Measurements from ENCODE around the gene ERCC6L2. TPM values are rescaled to one million over a fixed set of nuclear protein-coding genes. Genes with fewer than 3 reads are reported as not detected.

ERCC6L2 gene
- total and polyA plus RNA-seq, 10 of the 15 experiments (the other 5 are each of a cell fraction or from before 2014, with no cell fraction given): 8.1 to 45.0 (median 22.6) TPM

DNA sequence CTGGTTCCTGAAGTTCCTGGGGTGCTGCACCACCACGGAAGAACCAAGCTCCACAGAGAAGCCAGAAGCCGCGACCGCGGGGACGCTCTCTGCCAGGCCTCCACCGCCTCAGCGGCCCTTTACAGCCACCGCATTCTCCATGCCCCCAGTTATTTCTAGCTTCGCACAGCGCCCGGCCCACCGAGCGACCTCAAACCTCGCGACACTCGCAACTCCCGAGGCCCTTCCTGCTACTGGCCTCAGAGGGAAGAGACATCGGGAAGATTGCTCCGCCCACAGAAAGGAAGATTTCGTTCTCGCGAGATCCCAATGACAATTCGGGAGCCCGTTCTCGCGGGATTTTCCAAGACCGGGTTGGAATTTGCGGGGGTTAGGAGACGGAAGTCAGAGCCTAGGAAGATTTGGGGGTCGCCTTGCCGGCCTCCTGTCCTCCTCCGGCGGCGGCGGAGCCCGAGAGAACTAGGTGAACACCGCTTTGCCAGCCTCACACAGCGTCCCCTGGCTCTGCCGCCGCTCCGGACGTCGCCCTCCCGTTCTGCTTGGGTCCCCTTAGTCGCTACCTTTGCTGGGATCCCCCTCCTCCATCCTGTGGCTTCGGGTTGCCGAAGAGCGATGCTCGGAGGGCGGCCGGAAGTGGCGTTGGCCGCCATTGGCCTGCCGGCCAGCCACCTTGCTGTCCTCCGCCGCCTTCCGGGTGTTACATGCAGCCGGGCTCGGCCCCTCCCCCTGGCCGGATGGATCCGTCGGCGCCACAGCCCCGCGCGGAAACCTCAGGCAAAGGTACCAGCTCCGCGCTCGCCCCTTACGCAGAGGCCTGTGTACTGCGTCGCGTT lies at the start of gene ERCC6L2 (continued):
- TF ChIP-seq FOXK2 (IDR thresholded peaks at IDR 0.05): no peak; the same call in 1 of the 2 replicates
- TF ChIP-seq, protein P1, sequence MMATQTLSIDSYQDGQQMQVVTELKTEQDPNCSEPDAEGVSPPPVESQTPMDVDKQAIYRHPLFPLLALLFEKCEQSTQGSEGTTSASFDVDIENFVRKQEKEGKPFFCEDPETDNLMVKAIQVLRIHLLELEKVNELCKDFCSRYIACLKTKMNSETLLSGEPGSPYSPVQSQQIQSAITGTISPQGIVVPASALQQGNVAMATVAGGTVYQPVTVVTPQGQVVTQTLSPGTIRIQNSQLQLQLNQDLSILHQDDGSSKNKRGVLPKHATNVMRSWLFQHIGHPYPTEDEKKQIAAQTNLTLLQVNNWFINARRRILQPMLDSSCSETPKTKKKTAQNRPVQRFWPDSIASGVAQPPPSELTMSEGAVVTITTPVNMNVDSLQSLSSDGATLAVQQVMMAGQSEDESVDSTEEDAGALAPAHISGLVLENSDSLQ (IDR thresholded peaks at IDR 0.05): peak; percentile 54; the same call in 1 of the 2 replicates
- TF ChIP-seq SUPT20H (IDR thresholded peaks at IDR 0.05; ENCODE audit: borderline replicate concordance, control insufficient read depth, low read depth, low read length): no peak
- no peak for TF ChIP-seq HDAC6 (IDR thresholded peaks at IDR 0.05; ENCODE audit: unreplicated experiment)
- peak; percentile 94 for TF ChIP-seq SMARCA5 (IDR thresholded peaks at IDR 0.05)
- TF ChIP-seq BACH1 (IDR thresholded peaks at IDR 0.05; ENCODE audit: borderline replicate concordance): no peak; the same call in 1 of the 2 replicates
- peak; percentile 95; the same call in 1 of the 2 replicates for TF ChIP-seq EED (IDR thresholded peaks at IDR 0.05; ENCODE audit: low read depth)
- TF ChIP-seq, protein P2, sequence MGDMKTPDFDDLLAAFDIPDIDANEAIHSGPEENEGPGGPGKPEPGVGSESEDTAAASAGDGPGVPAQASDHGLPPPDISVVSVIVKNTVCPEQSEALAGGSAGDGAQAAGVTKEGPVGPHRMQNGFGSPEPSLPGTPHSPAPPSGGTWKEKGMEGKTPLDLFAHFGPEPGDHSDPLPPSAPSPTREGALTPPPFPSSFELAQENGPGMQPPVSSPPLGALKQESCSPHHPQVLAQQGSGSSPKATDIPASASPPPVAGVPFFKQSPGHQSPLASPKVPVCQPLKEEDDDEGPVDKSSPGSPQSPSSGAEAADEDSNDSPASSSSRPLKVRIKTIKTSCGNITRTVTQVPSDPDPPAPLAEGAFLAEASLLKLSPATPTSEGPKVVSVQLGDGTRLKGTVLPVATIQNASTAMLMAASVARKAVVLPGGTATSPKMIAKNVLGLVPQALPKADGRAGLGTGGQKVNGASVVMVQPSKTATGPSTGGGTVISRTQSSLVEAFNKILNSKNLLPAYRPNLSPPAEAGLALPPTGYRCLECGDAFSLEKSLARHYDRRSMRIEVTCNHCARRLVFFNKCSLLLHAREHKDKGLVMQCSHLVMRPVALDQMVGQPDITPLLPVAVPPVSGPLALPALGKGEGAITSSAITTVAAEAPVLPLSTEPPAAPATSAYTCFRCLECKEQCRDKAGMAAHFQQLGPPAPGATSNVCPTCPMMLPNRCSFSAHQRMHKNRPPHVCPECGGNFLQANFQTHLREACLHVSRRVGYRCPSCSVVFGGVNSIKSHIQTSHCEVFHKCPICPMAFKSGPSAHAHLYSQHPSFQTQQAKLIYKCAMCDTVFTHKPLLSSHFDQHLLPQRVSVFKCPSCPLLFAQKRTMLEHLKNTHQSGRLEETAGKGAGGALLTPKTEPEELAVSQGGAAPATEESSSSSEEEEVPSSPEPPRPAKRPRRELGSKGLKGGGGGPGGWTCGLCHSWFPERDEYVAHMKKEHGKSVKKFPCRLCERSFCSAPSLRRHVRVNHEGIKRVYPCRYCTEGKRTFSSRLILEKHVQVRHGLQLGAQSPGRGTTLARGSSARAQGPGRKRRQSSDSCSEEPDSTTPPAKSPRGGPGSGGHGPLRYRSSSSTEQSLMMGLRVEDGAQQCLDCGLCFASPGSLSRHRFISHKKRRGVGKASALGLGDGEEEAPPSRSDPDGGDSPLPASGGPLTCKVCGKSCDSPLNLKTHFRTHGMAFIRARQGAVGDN (IDR thresholded peaks at IDR 0.05): peak; percentile 83
- TF ChIP-seq PAX8 (IDR thresholded peaks at IDR 0.05): no peak
- TF ChIP-seq KAT2A (conservative IDR thresholded peaks at IDR 0.05; ENCODE audit: control insufficient read depth, low read depth, low read length): no peak
- TF ChIP-seq, protein P3, sequence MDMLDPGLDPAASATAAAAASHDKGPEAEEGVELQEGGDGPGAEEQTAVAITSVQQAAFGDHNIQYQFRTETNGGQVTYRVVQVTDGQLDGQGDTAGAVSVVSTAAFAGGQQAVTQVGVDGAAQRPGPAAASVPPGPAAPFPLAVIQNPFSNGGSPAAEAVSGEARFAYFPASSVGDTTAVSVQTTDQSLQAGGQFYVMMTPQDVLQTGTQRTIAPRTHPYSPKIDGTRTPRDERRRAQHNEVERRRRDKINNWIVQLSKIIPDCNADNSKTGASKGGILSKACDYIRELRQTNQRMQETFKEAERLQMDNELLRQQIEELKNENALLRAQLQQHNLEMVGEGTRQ (IDR thresholded peaks at IDR 0.05; ENCODE audit: borderline replicate concordance, low read depth, low read length): no peak
- TF ChIP-seq, protein P4, sequence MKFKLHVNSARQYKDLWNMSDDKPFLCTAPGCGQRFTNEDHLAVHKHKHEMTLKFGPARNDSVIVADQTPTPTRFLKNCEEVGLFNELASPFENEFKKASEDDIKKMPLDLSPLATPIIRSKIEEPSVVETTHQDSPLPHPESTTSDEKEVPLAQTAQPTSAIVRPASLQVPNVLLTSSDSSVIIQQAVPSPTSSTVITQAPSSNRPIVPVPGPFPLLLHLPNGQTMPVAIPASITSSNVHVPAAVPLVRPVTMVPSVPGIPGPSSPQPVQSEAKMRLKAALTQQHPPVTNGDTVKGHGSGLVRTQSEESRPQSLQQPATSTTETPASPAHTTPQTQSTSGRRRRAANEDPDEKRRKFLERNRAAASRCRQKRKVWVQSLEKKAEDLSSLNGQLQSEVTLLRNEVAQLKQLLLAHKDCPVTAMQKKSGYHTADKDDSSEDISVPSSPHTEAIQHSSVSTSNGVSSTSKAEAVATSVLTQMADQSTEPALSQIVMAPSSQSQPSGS (IDR thresholded peaks at IDR 0.05; ENCODE audit: low read length): peak; percentile 90
- TF ChIP-seq HDAC2 (IDR thresholded peaks at IDR 0.05): no peak
- peak; percentile 100 for TF ChIP-seq CBFB (IDR thresholded peaks at IDR 0.05; ENCODE audit: low read depth)
- TF ChIP-seq HCFC1 (IDR thresholded peaks at IDR 0.05; ENCODE audit: low read length): peak; percentile 83
- TF ChIP-seq HDGF (IDR thresholded peaks at IDR 0.05): no peak
- TF ChIP-seq SIN3A (IDR thresholded peaks at IDR 0.05; ENCODE audit: low read depth, low read length): peak; percentile 91
- TF ChIP-seq, protein P5, sequence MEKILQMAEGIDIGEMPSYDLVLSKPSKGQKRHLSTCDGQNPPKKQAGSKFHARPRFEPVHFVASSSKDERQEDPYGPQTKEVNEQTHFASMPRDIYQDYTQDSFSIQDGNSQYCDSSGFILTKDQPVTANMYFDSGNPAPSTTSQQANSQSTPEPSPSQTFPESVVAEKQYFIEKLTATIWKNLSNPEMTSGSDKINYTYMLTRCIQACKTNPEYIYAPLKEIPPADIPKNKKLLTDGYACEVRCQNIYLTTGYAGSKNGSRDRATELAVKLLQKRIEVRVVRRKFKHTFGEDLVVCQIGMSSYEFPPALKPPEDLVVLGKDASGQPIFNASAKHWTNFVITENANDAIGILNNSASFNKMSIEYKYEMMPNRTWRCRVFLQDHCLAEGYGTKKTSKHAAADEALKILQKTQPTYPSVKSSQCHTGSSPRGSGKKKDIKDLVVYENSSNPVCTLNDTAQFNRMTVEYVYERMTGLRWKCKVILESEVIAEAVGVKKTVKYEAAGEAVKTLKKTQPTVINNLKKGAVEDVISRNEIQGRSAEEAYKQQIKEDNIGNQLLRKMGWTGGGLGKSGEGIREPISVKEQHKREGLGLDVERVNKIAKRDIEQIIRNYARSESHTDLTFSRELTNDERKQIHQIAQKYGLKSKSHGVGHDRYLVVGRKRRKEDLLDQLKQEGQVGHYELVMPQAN (conservative IDR thresholded peaks at IDR 0.05): peak; percentile 67; the same call in 1 of the 2 replicates
- TF ChIP-seq TARDBP (IDR thresholded peaks at IDR 0.05; ENCODE audit: borderline replicate concordance): peak; percentile 80; the same call in 1 of the 2 replicates
- peak; percentile 73 for TF ChIP-seq DPF2 (IDR thresholded peaks at IDR 0.05)
- no peak for TF ChIP-seq MEF2B (IDR thresholded peaks at IDR 0.05; ENCODE audit: partially characterized antibody, poor library complexity, severe bottlenecking)
- TF ChIP-seq POLR2AphosphoS2 (IDR thresholded peaks at IDR 0.05; ENCODE audit: low read depth, low read length): peak; percentile 71; the same call in 1 of the 2 replicates

Measured in GM12878 (cell line).